WTC11 (cell line): ENCODE results near the gene TBL1X. TPM values are rescaled to one million over a fixed set of nuclear protein-coding genes. Genes with fewer than 3 reads are reported as not detected.

ENCODE experiments used
- ATAC-seq: fragments of 200-7000 bp; cut with Tn5 transposase; 2 replicates; pipeline ENCODE4 v1.10.0; 2021; ENCODE audit warnings: mild to moderate bottlenecking, moderate library complexity
- CTCF ChIA-PET: fragments of 300-600 bp; sonication (Branson Sonifier 250); formaldehyde crosslinking; loops from one replicate; lab custom pipeline; 2021; ENCODE audit warnings: antibody characterized with exemption; lab: Charles Lee
- POLR2A ChIA-PET: fragments of 350-600 bp; sonication (Branson Sonifier 250); formaldehyde crosslinking; loops from one replicate; lab custom pipeline; 2021; ENCODE audit warnings: antibody characterized with exemption; lab: Charles Lee
- DNase-seq: peaks from one replicate; pipeline ENCODE4 v3.0.0; 2021; ENCODE audit warnings: low spot score
- H3K27ac Mint-ChIP-seq: 2 replicates; pipeline ENCODE4 v1.8.0; 2021; ENCODE audit warnings: mixed read lengths
- H3K27me3 Mint-ChIP-seq: 2 replicates; pipeline ENCODE4 v1.8.0; 2021; ENCODE audit warnings: low read depth, mild to moderate bottlenecking, moderate library complexity, mixed read lengths
- H3K36me3 Mint-ChIP-seq: 2 replicates; pipeline ENCODE4 v1.8.0; 2021; ENCODE audit warnings: mixed read lengths
- H3K4me1 Mint-ChIP-seq: 2 replicates; pipeline ENCODE4 v1.8.0; 2022; ENCODE audit warnings: mixed read lengths
- H3K4me3 Mint-ChIP-seq: 2 replicates; pipeline ENCODE4 v1.8.0; 2021; ENCODE audit warnings: mild to moderate bottlenecking, moderate library complexity, mixed read lengths
- H3K9me3 Mint-ChIP-seq: 2 replicates; pipeline ENCODE4 v1.8.0; 2021; ENCODE audit warnings: mixed read lengths
- CBFB ChIP-seq: sonication (generic); formaldehyde crosslinking; IDR thresholded peaks from 2 replicates; pipeline ENCODE4 v1.8.1; 2022; ENCODE audit warnings: mild to moderate bottlenecking, low read depth, missing genetic modification reagents
- GABPB1 ChIP-seq: sonication (generic); formaldehyde crosslinking; IDR thresholded peaks from 2 replicates; pipeline ENCODE4 v1.8.1; 2023; ENCODE audit warnings: mild to moderate bottlenecking, missing genetic modification reagents
- NFATC4 ChIP-seq: fragments of 250-450 bp; sonication (Bioruptor Pico); IDR thresholded peaks from 2 replicates; pipeline ENCODE4 v1.9.0; 2021; ENCODE audit warnings: mild to moderate bottlenecking
- NR1H2 ChIP-seq: sonication (generic); formaldehyde crosslinking; IDR thresholded peaks from 2 replicates; pipeline ENCODE4 v1.9.0; 2021; ENCODE audit warnings: mild to moderate bottlenecking, moderate library complexity, missing genetic modification reagents
- NR3C1 ChIP-seq: sonication (generic); formaldehyde crosslinking; conservative IDR thresholded peaks from 2 replicates; pipeline ENCODE4 v1.8.1; 2023; ENCODE audit warnings: low read depth, mild to moderate bottlenecking, missing genetic modification reagents
- RELA ChIP-seq: sonication (generic); formaldehyde crosslinking; IDR thresholded peaks from 2 replicates; pipeline ENCODE4 v1.8.1; 2022; ENCODE audit warnings: missing genetic modification reagents, mild to moderate bottlenecking, borderline replicate concordance
- SMAD3 ChIP-seq: sonication (generic); formaldehyde crosslinking; IDR thresholded peaks from 2 replicates; pipeline ENCODE4 v1.8.0; 2022; ENCODE audit warnings: missing genetic modification reagents, mild to moderate bottlenecking, borderline replicate concordance
- TEAD1 ChIP-seq: sonication (generic); formaldehyde crosslinking; IDR thresholded peaks from 2 replicates; pipeline ENCODE4 v1.8.0; 2022; ENCODE audit warnings: mild to moderate bottlenecking, missing genetic modification reagents
- ZNF138 ChIP-seq: sonication (generic); formaldehyde crosslinking; conservative IDR thresholded peaks from 2 replicates; pipeline ENCODE4 v1.8.1; 2022; ENCODE audit warnings: mild to moderate bottlenecking, moderate library complexity, missing genetic modification reagents
- ZNF232 ChIP-seq: sonication (generic); formaldehyde crosslinking; IDR thresholded peaks from 2 replicates; pipeline ENCODE4 v1.8.0; 2022; ENCODE audit warnings: mild to moderate bottlenecking, missing genetic modification reagents
- total RNA-seq: library from RNA; stranded (reverse); gene quantifications from 3 replicates; pipeline ENCODE4 v1.2.3, GENCODE V29; 2021
- TF ChIP-seq, protein P1 (sequence below): sonication (generic); formaldehyde crosslinking; IDR thresholded peaks from 2 replicates; pipeline ENCODE4 v1.8.1; 2022; ENCODE audit warnings: low read depth, missing genetic modification reagents, borderline replicate concordance
- TF ChIP-seq, protein P2 (sequence below): fragments of 200-600 bp; IDR thresholded peaks from 2 replicates; pipeline ENCODE4 v1.8.0; 2022; ENCODE audit warnings: antibody characterized with exemption
- TF ChIP-seq, protein P3 (sequence below): fragments of 250-450 bp; sonication (Bioruptor Pico); IDR thresholded peaks from 2 replicates; pipeline ENCODE4 v1.9.0; 2021; ENCODE audit warnings: mild to moderate bottlenecking
- TF ChIP-seq, protein P4 (sequence below): sonication (generic); formaldehyde crosslinking; conservative IDR thresholded peaks from 2 replicates; pipeline ENCODE4 v1.8.1; 2023; ENCODE audit warnings: mild to moderate bottlenecking, low read depth, missing genetic modification reagents, moderate library complexity
- TF ChIP-seq, protein P5 (sequence below): fragments of 250-450 bp; sonication (Bioruptor Pico); IDR thresholded peaks from 2 replicates; pipeline ENCODE4 v1.9.0; 2021; ENCODE audit warnings: mild to moderate bottlenecking, borderline replicate concordance
- TF ChIP-seq, protein P6 (sequence below): sonication (generic); formaldehyde crosslinking; IDR thresholded peaks from 2 replicates; pipeline ENCODE4 v1.8.0; 2023; ENCODE audit warnings: missing genetic modification reagents
- TF ChIP-seq, protein P7 (sequence below): sonication (generic); formaldehyde crosslinking; IDR thresholded peaks from 2 replicates; pipeline ENCODE4 v1.8.1; 2023; ENCODE audit warnings: mild to moderate bottlenecking, missing genetic modification reagents, borderline replicate concordance
- TF ChIP-seq, protein P8 (sequence below): fragments of 250-450 bp; sonication (Bioruptor Pico); IDR thresholded peaks from 2 replicates; pipeline ENCODE4 v1.8.0; 2021; ENCODE audit warnings: mild to moderate bottlenecking

The TBL1X gene
- total RNA-seq, 1 experiment from 2014 or later: 27.7 TPM

DNA sequence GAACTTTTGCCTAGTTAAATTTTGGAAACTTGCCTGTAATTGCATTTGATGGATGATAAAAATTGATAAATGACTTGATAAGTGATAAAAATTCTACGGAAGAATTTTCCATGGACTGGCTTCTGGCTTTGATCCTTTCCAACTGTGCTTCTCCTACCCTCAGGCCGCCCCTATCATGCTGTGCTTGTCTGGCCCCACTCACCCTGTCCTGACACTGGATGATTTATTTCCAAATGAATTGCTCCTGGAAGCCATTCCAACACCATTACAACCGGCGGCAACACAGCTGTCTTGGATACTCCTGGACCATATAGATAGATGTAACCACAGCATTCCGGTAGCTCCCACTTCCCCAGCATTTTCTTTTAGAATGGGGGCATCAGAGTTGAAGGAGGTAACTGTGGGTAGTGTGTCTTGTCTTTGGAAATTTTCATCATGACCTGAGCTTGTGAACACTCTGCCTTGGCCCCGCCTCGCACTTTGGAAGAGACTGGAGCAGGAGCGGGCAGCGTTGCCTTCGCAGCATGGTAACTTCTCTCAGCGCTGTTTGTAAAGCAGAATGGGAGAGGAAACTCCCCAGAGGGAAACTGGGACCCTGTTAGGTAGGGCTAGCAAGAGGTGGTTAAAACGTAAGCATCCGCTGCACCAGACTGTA is 77.4 kb downstream of the TBL1X start (continued):
- TF ChIP-seq, protein P1, sequence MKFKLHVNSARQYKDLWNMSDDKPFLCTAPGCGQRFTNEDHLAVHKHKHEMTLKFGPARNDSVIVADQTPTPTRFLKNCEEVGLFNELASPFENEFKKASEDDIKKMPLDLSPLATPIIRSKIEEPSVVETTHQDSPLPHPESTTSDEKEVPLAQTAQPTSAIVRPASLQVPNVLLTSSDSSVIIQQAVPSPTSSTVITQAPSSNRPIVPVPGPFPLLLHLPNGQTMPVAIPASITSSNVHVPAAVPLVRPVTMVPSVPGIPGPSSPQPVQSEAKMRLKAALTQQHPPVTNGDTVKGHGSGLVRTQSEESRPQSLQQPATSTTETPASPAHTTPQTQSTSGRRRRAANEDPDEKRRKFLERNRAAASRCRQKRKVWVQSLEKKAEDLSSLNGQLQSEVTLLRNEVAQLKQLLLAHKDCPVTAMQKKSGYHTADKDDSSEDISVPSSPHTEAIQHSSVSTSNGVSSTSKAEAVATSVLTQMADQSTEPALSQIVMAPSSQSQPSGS: no peak
- TF ChIP-seq, protein P2, sequence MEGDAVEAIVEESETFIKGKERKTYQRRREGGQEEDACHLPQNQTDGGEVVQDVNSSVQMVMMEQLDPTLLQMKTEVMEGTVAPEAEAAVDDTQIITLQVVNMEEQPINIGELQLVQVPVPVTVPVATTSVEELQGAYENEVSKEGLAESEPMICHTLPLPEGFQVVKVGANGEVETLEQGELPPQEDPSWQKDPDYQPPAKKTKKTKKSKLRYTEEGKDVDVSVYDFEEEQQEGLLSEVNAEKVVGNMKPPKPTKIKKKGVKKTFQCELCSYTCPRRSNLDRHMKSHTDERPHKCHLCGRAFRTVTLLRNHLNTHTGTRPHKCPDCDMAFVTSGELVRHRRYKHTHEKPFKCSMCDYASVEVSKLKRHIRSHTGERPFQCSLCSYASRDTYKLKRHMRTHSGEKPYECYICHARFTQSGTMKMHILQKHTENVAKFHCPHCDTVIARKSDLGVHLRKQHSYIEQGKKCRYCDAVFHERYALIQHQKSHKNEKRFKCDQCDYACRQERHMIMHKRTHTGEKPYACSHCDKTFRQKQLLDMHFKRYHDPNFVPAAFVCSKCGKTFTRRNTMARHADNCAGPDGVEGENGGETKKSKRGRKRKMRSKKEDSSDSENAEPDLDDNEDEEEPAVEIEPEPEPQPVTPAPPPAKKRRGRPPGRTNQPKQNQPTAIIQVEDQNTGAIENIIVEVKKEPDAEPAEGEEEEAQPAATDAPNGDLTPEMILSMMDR: no peak
- TF ChIP-seq RELA: no peak
- no peak for TF ChIP-seq TEAD1 (CRISPR knock-in tag)

DNA sequence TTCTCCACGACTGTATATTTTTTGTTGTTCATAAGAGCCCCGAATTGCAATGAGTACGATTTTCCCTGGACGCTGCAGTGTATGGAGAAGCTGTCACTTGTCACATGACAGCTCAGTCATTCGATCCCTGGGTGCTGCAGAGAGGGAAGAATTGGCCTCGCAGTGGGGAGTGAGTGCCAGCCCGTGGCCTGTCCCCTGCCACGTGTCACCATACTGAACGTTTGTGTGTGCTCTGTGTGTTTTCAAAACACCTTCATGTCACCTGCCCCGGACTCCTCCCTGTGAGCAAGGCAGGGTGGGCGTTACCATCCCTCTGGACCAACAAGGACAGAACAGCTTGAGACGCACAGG is 77.9 kb downstream of the TBL1X start:
- Mint-ChIP-seq H3K27me3 (no peaks in the 10 kb centered on the region), H3K9me3 (peaks cover 3% of the 10 kb centered on the region; the same call in 1 of the 2 replicates), H3K36me3 (peaks cover 3% of the 10 kb centered on the region; the same call in 1 of the 2 replicates), H3K4me1 (peaks cover 19% of the 10 kb centered on the region), H3K27ac (peak overlapping the region; percentile 57), H3K4me3 (no peak overlapping the region)
- no peak for DNase-seq
- no peak for ATAC-seq
- POLR2A ChIA-PET: no interaction called here
- CTCF ChIA-PET: interaction anchor here (0.6 kb wide), 1 partner anchor 453 kb away, joined by 3 read pairs; no protein-coding TSS in a partner anchor
- TF ChIP-seq NR1H2 (CRISPR knock-in tag): no peak
- TF ChIP-seq, protein P3, sequence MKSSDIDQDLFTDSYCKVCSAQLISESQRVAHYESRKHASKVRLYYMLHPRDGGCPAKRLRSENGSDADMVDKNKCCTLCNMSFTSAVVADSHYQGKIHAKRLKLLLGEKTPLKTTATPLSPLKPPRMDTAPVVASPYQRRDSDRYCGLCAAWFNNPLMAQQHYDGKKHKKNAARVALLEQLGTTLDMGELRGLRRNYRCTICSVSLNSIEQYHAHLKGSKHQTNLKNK (CRISPR knock-in tag): no peak
- TF ChIP-seq CBFB (CRISPR knock-in tag): no peak
- TF ChIP-seq, protein P4, sequence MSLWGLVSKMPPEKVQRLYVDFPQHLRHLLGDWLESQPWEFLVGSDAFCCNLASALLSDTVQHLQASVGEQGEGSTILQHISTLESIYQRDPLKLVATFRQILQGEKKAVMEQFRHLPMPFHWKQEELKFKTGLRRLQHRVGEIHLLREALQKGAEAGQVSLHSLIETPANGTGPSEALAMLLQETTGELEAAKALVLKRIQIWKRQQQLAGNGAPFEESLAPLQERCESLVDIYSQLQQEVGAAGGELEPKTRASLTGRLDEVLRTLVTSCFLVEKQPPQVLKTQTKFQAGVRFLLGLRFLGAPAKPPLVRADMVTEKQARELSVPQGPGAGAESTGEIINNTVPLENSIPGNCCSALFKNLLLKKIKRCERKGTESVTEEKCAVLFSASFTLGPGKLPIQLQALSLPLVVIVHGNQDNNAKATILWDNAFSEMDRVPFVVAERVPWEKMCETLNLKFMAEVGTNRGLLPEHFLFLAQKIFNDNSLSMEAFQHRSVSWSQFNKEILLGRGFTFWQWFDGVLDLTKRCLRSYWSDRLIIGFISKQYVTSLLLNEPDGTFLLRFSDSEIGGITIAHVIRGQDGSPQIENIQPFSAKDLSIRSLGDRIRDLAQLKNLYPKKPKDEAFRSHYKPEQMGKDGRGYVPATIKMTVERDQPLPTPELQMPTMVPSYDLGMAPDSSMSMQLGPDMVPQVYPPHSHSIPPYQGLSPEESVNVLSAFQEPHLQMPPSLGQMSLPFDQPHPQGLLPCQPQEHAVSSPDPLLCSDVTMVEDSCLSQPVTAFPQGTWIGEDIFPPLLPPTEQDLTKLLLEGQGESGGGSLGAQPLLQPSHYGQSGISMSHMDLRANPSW (CRISPR knock-in tag): no peak
- no peak for TF ChIP-seq GABPB1
- TF ChIP-seq ZNF232 (CRISPR knock-in tag): no peak
- TF ChIP-seq, protein P5, sequence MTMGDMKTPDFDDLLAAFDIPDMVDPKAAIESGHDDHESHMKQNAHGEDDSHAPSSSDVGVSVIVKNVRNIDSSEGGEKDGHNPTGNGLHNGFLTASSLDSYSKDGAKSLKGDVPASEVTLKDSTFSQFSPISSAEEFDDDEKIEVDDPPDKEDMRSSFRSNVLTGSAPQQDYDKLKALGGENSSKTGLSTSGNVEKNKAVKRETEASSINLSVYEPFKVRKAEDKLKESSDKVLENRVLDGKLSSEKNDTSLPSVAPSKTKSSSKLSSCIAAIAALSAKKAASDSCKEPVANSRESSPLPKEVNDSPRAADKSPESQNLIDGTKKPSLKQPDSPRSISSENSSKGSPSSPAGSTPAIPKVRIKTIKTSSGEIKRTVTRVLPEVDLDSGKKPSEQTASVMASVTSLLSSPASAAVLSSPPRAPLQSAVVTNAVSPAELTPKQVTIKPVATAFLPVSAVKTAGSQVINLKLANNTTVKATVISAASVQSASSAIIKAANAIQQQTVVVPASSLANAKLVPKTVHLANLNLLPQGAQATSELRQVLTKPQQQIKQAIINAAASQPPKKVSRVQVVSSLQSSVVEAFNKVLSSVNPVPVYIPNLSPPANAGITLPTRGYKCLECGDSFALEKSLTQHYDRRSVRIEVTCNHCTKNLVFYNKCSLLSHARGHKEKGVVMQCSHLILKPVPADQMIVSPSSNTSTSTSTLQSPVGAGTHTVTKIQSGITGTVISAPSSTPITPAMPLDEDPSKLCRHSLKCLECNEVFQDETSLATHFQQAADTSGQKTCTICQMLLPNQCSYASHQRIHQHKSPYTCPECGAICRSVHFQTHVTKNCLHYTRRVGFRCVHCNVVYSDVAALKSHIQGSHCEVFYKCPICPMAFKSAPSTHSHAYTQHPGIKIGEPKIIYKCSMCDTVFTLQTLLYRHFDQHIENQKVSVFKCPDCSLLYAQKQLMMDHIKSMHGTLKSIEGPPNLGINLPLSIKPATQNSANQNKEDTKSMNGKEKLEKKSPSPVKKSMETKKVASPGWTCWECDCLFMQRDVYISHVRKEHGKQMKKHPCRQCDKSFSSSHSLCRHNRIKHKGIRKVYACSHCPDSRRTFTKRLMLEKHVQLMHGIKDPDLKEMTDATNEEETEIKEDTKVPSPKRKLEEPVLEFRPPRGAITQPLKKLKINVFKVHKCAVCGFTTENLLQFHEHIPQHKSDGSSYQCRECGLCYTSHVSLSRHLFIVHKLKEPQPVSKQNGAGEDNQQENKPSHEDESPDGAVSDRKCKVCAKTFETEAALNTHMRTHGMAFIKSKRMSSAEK: no peak
- no peak for TF ChIP-seq SMAD3 (CRISPR knock-in tag)
- TF ChIP-seq, protein P6, sequence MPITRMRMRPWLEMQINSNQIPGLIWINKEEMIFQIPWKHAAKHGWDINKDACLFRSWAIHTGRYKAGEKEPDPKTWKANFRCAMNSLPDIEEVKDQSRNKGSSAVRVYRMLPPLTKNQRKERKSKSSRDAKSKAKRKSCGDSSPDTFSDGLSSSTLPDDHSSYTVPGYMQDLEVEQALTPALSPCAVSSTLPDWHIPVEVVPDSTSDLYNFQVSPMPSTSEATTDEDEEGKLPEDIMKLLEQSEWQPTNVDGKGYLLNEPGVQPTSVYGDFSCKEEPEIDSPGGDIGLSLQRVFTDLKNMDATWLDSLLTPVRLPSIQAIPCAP (CRISPR knock-in tag): no peak
- TF ChIP-seq NFATC4 (CRISPR knock-in tag): no peak
- TF ChIP-seq, protein P7, sequence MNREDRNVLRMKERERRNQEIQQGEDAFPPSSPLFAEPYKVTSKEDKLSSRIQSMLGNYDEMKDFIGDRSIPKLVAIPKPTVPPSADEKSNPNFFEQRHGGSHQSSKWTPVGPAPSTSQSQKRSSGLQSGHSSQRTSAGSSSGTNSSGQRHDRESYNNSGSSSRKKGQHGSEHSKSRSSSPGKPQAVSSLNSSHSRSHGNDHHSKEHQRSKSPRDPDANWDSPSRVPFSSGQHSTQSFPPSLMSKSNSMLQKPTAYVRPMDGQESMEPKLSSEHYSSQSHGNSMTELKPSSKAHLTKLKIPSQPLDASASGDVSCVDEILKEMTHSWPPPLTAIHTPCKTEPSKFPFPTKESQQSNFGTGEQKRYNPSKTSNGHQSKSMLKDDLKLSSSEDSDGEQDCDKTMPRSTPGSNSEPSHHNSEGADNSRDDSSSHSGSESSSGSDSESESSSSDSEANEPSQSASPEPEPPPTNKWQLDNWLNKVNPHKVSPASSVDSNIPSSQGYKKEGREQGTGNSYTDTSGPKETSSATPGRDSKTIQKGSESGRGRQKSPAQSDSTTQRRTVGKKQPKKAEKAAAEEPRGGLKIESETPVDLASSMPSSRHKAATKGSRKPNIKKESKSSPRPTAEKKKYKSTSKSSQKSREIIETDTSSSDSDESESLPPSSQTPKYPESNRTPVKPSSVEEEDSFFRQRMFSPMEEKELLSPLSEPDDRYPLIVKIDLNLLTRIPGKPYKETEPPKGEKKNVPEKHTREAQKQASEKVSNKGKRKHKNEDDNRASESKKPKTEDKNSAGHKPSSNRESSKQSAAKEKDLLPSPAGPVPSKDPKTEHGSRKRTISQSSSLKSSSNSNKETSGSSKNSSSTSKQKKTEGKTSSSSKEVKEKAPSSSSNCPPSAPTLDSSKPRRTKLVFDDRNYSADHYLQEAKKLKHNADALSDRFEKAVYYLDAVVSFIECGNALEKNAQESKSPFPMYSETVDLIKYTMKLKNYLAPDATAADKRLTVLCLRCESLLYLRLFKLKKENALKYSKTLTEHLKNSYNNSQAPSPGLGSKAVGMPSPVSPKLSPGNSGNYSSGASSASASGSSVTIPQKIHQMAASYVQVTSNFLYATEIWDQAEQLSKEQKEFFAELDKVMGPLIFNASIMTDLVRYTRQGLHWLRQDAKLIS: no peak
- TF ChIP-seq RELA: no peak
- TF ChIP-seq ZNF138 (CRISPR knock-in tag): no peak
- TF ChIP-seq, protein P8, sequence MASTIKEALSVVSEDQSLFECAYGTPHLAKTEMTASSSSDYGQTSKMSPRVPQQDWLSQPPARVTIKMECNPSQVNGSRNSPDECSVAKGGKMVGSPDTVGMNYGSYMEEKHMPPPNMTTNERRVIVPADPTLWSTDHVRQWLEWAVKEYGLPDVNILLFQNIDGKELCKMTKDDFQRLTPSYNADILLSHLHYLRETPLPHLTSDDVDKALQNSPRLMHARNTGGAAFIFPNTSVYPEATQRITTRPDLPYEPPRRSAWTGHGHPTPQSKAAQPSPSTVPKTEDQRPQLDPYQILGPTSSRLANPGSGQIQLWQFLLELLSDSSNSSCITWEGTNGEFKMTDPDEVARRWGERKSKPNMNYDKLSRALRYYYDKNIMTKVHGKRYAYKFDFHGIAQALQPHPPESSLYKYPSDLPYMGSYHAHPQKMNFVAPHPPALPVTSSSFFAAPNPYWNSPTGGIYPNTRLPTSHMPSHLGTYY (CRISPR knock-in tag): no peak
- TF ChIP-seq NR3C1 (CRISPR knock-in tag): no peak
